GM20431 (cell line): ENCODE data around the gene CSNK1A1.
"Not testable (repeated sequence)": the region's sequence is repeated elsewhere in the genome, so short reads cannot be mapped to it uniquely, and the experiment has no call there.

Experiments used
- in situ Hi-C: fragments of 300-500 bp; cut with MseI, MboI; formaldehyde crosslinking; loops from one replicate; pipeline ENCODE4 v1.15.0; 2020; ENCODE audit warnings: low sequenced_read_pairs; ENCODE audit not compliant: unreplicated experiment

The CSNK1A1 gene

DNA sequence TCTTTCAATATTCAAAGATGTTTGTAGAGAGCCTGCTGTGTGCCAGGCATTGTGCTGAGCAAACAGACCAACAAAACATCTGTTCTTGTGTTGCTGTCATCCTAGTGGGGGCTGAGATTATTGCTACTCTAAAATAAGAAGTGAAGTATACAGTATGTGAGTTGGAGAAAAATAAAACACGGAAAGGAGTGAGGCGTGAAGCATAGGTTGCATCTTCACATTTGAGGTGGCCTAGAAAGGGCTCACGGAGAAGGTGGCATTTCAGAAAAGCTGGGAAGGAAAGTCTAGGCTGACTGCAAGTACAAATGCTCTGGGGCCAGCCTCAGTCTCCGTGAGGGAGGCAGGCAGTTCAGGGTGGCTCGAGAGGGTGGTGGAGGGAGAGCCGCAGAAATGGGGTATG, 80.3 kb downstream of the CSNK1A1 start:
- in situ Hi-C loops = no loop called here

- in situ Hi-C loops = no loop called here
Observed at GRCh38 chr5:149466457-149466972, 84.7 kb downstream of the CSNK1A1 start.

DNA sequence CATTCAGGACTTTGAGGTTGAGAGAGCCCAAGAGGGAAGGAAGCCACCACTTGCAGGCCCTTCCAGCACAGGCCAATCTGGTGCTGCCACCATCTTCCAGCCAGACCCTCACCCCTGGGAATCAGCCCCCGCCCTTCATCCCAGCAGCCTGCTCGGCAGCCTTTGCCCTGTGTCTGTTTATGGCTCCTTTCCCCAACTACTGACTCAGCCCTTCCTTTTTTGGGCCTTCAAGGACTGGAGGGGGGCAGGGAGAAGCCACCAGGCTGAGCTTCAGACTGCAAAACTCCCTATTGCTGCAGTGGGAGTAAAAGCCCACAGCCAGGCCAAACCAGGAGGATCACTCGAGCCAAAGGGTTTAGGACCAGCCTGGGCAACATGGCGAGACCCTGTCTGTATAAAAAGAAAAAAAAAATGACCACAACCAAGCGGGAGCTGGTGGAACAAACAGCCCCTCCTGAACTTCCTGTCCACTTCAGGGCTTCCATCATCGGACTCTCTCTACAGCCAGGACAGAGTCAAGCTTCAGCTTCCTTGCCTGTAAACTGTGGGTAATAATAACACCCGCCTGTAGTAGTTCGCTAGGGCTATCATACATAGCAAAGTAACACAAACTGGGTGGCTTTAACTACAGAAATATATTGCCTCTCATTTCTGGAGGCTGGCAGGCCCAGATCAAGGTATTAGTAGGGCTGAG, 86.3 kb downstream of the CSNK1A1 start:
- in situ Hi-C loops = no loop called here

- in situ Hi-C loops = not testable (repeated sequence)
Observed at GRCh38 chr5:149461907-149462306, 89.3 kb downstream of the CSNK1A1 start.

DNA sequence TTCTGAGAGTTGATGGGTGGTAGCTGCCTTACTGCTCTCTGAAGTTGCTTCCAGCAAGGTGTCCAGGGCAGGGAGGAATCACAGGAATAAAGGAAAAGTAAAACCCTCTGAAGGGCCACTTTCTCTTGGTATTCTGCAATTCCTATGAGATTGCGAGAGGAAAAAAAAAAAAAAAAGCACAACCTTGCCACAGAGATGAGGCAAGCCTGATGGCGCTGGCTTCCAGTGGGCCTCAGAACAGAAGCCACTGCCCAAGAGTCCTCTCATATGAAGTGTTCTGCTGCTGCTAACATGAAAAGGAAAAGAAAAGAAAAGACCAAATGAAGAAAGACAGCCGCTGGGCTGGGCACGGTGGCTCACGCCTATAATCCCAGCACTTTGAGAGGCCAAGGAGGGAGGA, 91.3 kb downstream of the CSNK1A1 start:
- in situ Hi-C loops = no loop called here

DNA sequence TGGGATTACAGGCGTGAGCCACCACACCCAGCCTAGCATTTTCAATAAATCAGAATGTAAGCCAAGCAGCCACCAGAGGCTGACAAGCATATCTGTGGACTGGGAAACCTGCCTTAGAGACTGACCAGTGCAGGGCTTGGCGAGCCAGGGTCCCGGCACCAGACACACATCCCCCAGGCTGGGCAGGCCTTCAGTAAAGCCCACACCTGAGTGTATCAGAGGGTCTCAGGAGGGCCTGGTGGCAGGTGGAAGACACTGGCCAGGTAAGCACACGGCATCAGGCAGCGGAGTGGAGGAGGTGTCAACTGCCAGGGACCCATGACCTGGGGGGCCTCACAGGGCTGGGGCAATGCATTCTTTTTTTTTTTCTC, 93.9 kb downstream of the CSNK1A1 start:
- in situ Hi-C loops = no loop called here

GRCh38 chr5:149456597-149457392, 94.4 kb downstream of the CSNK1A1 start:
- in situ Hi-C loops = no loop called here

DNA sequence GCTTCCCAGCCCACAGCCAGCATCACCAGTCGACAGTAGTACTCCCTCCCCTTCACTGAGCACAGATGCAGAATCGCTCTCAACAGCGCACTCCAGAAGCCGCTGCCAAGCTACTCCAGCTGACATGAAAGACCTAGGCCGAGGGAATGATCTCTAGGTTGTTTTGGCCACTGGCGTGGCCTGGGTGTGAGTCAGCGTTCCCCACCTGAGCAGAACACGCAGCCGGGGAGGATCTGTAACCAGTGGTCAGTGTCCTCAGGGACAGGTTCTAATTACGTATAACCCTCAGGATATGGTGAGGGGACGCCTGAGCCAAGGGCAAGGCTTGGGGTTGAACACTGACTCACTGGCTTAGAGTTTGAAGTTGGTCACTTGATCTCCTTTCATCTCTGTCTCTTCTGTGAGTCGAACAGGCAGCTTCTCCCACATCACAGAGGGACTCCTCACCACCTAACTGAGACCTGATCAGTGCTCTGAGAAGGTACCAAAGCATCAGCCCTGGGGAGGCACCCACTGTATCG, 95.3 kb downstream of the CSNK1A1 start:
- in situ Hi-C loops = no loop called here

GRCh38 chr5:149453618-149454415, 97.4 kb downstream of the CSNK1A1 start:
- in situ Hi-C loops = no loop called here

GRCh38 chr5:149452665-149453617, 98.3 kb downstream of the CSNK1A1 start:
- in situ Hi-C loops = no loop called here

DNA sequence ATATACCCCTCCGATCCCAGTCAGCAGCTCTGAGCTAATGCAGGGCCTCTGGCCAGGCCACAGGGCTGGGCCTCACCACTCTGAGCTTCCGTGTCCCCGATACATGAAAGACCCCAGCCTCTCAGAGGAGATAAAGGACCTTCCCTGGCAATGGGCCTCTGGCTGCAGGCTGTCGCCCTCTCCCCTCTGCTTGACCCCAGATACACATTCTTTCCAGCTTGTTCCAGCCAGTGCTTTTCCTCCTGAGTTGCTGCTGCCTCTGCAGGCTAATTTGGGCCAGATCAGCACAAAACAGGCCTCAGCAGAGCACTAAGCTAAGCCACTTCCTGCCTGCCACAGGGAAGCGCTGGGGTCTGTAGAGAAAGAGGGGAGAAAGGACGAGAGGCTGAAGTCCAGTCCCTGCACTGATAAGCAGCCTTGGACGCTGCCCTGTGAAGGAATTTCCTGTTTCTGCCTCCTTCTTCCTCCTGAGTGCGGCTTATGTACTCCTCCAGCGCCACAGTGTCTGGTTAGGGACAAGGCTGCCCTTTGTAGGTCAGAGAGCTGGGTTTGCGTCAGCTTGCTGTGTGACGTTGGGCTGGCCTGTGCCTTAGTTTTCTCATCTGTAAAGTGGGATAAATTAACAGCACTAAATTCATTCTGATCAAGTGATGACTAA, 99.1 kb downstream of the CSNK1A1 start:
- in situ Hi-C loops = no loop called here

DNA sequence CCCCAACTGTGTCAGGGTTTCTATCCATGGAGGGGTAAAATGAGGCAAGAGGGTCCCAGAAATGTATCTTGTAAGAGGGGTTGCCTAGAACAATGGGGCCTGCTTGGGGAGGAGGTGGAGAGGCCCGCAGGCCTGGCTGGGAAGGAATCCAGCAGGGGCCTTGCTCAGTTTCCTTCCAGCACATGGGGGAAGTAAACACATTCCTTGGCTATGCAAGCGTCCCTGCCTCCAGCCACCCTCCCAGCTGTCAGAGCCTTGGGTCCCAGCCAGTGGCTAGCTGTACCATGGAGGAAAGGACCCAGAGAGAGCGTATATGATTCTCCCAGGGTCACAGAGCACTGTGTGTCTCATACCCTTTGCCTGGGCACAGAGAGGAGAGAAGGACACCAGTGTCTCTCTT, 101.0 kb downstream of the CSNK1A1 start:
- in situ Hi-C loops = no loop called here

DNA sequence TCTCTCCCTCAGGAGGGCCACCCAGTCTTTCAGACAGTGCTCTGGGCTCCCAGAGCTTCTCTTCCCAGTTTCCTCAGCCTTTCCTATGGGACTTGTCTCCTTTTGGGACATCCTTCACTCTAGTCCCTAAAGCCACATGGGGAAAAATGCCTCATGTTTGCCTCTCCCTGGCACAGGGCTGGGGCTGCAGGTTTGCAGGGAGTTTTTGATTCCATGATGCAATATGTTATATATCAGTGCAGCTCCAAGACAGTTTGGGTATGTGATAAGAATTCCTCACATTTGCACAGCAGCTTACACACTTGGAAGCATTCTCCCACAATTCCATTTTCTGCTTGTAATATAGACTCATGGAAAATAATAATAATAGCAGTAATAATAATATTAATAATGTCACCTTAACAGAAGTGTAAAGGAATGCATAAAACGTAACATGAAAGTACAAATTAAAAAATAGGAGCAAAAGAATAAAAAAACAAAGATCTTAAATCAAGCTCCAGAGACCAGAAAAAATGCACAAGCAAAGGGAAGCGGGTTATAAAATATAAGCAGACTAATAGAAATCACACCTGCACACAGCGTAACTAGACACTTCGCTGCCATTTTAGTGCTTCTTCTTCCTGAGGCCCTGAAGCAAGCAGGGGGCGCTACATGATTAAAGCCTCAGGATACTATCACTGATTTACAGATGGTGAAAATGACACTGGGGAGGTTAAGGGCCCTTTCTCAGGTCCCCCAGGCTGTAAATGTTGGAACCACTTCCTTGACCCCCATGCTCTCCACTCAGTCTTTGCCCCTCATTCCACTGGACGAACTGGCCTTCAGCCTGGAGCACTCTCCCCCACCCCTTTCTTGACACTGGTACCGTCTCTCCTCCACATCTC, 102.2 kb downstream of the CSNK1A1 start:
- in situ Hi-C loops = no loop called here

DNA sequence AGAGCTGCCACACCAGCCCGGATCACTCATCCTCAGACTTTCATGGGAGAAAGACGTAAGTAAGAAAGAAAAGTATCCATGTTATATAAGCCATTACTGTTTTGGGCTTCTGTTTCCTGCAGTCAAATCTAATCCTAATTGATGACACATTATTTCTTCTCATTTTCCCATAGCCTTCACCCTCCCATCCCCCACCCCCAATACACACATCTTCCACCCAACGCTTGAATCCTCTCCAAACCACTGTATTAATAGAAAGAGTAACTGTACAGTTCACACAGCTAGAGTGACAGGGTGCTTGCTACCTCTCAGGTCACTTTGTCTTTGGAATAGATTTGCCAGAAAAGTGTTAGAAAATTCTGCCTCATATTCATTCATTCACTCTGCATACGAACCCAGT, 102.8 kb downstream of the CSNK1A1 start:
- in situ Hi-C loops = no loop called here

- in situ Hi-C loops = no loop called here
Observed at GRCh38 chr5:149447373-149448367, 103.6 kb downstream of the CSNK1A1 start.

- in situ Hi-C loops = not testable (repeated sequence)
Observed at GRCh38 chr5:149446794-149447193, 104.4 kb downstream of the CSNK1A1 start.
